ENCODE results near the gene DCAF4L1. TPM values are rescaled to one million over a fixed set of nuclear protein-coding genes. Genes with fewer than 3 reads are reported as not detected.

The DCAF4L1 gene
- total RNA-seq, 1 donor from 2014 or later, result not detected

DNA sequence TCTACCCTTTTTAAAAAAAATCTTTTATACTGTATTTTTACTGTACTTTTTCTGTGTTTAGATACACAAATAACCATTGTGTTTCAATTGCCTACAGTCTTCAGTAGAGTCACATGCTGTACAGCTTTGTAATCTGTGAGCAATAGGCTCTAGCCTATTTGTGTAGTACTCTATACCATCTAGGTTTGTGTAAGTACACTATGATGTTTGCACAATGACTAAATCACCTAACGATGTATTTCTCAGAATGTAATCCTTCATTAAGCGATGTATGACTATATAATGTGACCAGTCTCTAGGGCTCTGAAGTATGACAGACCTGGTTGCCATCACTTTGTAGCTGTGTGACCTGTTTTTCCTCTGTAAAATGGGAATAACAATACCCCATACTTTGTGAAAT is 14.2 kb upstream of the DCAF4L1 start:
- no peaks in the 10 kb centered on the region for H3K4me1 Mint-ChIP-seq (ENCODE audit: unreplicated experiment)
- no peaks in the 10 kb centered on the region for H3K36me3 Mint-ChIP-seq (ENCODE audit: unreplicated experiment)
- H3K9me3 Mint-ChIP-seq (ENCODE audit: unreplicated experiment), result peaks cover 13% of the 10 kb centered on the region
- no peak for TF ChIP-seq CTCF (IDR thresholded peaks at IDR 0.05)
- no peak overlapping the region for H3K4me3 Mint-ChIP-seq (ENCODE audit: unreplicated experiment)
- no peak overlapping the region for H3K27ac Mint-ChIP-seq (ENCODE audit: unreplicated experiment)
- DNase-seq (ENCODE audit: extremely low spot score, unreplicated experiment), result no peak
- H3K27me3 Mint-ChIP-seq (ENCODE audit: unreplicated experiment), result no peaks in the 10 kb centered on the region

GRCh38 chr4:41969671-41970070 is 11.9 kb upstream of the DCAF4L1 start:
- Mint-ChIP-seq H3K4me1 (ENCODE audit: unreplicated experiment) (no peaks in the 10 kb centered on the region), H3K27me3 (ENCODE audit: unreplicated experiment) (no peaks in the 10 kb centered on the region), H3K4me3 (ENCODE audit: unreplicated experiment) (no peak overlapping the region), H3K36me3 (ENCODE audit: unreplicated experiment) (no peaks in the 10 kb centered on the region), H3K9me3 (ENCODE audit: unreplicated experiment) (peaks cover 14% of the 10 kb centered on the region), H3K27ac (ENCODE audit: unreplicated experiment) (no peak overlapping the region)
- TF ChIP-seq CTCF (IDR thresholded peaks at IDR 0.05), result no peak
- DNase-seq (ENCODE audit: extremely low spot score, unreplicated experiment), result no peak

DNA sequence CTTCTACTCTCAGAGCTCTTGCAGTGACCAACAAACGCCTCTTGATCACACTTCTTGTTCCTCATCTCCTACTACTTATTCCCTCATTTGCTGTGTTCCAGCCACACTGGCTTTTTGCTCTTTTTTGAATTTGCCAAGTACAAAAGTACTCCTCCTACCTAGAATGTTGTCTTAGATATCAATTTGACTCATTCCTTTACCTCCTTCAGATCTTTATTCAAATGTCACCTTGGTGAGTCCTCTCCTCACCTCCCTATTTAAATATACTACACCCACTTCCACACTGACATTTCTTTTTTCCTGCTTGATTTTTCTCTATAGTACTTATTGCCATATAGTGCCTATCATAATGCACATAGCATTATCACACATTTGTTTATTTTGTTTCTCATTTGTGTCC is 6.2 kb upstream of the DCAF4L1 start:
- no peak overlapping the region for H3K27ac Mint-ChIP-seq (ENCODE audit: unreplicated experiment)
- H3K36me3 Mint-ChIP-seq (ENCODE audit: unreplicated experiment), result no peaks in the 10 kb centered on the region
- no peak overlapping the region for H3K4me3 Mint-ChIP-seq (ENCODE audit: unreplicated experiment)
- no peaks in the 10 kb centered on the region for H3K4me1 Mint-ChIP-seq (ENCODE audit: unreplicated experiment)
- H3K27me3 Mint-ChIP-seq (ENCODE audit: unreplicated experiment), result peaks cover 3% of the 10 kb centered on the region
- H3K9me3 Mint-ChIP-seq (ENCODE audit: unreplicated experiment), result peaks cover 7% of the 10 kb centered on the region
- DNase-seq (ENCODE audit: extremely low spot score, unreplicated experiment), result no peak
- no peak for TF ChIP-seq CTCF (IDR thresholded peaks at IDR 0.05)

DNA sequence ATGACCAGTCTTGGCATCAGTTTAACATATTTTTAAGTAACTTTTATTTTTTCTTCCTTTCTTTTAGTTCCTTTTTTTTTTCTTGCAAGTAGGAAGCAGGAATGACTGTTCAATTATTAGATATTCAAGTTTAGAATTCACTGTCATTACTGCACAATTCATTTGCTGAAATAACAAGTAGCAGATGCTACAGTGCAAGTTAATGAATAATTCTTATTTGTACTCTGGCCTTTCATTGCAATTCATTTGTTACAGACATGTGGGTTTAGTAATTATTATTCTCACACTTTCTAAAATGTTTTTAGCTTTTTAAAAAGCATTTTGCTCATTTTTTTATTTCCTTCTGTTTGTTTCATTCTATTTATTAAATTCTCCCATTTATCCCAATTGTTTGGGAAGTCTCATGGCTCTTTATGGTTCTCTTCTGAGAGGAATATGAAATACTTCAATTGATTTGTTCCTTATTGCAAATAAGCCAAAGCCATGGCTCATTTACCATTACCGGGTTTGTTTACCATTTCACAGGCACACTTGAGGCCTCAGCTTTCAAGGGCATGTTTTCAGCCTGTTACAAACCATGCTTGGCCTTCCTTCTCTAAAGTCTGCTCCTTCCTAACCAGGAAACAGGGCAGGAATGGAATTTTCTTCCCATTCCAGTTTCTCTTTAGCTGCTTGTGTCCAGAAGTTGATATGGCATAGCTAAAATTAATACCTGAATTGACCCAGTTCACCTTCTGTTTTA is 4.6 kb upstream of the DCAF4L1 start:
- Mint-ChIP-seq H3K27me3 (ENCODE audit: unreplicated experiment) (peaks cover 3% of the 10 kb centered on the region), H3K4me1 (ENCODE audit: unreplicated experiment) (no peaks in the 10 kb centered on the region), H3K4me3 (ENCODE audit: unreplicated experiment) (no peak overlapping the region), H3K9me3 (ENCODE audit: unreplicated experiment) (peaks cover 6% of the 10 kb centered on the region), H3K36me3 (ENCODE audit: unreplicated experiment) (no peaks in the 10 kb centered on the region), H3K27ac (ENCODE audit: unreplicated experiment) (no peak overlapping the region)
- no peak for TF ChIP-seq CTCF (IDR thresholded peaks at IDR 0.05)
- no peak for DNase-seq (ENCODE audit: extremely low spot score, unreplicated experiment)

DNA sequence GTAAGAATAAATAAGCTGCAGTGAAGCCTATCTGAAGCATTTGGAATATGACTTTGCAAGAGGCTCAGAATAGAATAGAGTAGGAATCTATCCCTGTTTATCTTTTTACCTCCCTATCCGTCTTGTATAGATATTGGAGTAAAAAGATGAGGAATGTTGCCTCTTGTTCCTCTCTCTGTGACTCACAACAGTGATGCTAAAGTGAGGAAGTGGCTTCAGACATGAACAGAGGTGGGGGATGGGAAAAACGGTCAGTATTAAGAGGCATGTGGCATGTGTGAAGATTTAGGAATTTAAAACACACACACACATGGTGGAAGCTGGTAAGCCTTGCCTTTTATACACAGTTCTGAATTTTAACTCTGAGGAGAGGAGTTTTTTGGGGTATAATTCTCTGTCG is 3.8 kb upstream of the DCAF4L1 start:
- Mint-ChIP-seq H3K27ac (ENCODE audit: unreplicated experiment) (no peak overlapping the region), H3K4me1 (ENCODE audit: unreplicated experiment) (no peaks in the 10 kb centered on the region), H3K27me3 (ENCODE audit: unreplicated experiment) (peaks cover 3% of the 10 kb centered on the region), H3K9me3 (ENCODE audit: unreplicated experiment) (no peaks in the 10 kb centered on the region), H3K4me3 (ENCODE audit: unreplicated experiment) (no peak overlapping the region), H3K36me3 (ENCODE audit: unreplicated experiment) (no peaks in the 10 kb centered on the region)
- DNase-seq (ENCODE audit: extremely low spot score, unreplicated experiment), result no peak
- no peak for TF ChIP-seq CTCF (IDR thresholded peaks at IDR 0.05)

Measured in osteocyte (in vitro differentiated cells).